Measurements from ENCODE around the gene PRR19. TPM values are rescaled to one million over a fixed set of nuclear protein-coding genes. Genes with fewer than 3 reads are reported as not detected.

Gene PRR19
- total RNA-seq, 1 experiment from 2014 or later: 0.93 TPM

DNA sequence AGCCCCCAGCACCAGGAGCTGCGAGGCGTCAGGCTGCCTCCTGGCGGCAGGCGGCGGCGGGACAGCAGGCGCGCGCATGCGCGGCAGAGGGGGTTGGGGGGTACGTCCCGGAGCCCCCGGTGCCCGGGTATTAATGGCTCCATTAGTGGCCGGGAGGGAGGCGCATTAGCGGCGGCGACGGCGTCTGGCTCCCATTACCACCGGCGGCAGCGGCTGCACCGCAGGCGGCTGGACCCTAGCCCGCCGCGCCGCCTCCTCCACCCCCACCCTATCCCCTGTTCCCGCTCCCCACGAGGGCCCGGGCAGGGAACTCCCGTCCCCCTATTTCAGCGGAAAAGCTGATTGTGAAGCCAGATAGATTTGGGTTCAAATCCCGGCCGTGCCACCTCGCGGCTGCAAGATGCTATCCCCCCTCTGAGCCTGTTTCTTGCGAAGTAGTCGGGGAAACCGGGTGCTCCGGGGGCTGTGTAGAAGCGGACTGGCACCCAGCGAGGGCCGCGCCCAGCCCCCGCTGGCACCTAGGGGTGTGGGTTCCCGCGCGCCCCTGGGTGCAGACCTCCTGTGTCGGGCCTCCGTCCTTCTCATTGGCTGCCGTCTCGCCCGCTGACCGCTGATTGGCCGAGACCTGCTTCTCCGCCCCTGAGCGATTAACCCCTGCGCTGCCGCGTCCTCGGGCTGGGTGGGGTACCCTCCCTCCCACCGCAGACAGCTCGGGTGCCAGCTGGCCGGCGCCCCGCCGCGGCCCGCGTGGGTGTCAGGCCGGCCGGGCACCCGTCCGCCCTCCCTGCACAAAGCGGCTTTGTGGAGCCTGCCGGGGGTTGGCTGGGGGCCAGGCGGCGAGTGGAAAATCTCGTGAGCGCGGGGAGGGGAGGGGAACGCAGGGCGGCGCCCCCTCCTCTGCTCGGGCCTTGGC lies 21.8 kb upstream of the PRR19 start:
- RAD21 ChIA-PET (ENCODE audit: low non-redundant PET in 1 of 2, low total read pairs in 2 of 2, uncharacterized antibody in 2 of 2, unreplicated experiment in 2 of 2): interaction anchor here (0.8 to 1.9 kb wide), 5 partner anchors 33 to 38 kb away, joined by 4 to 9 read pairs (median 6); partner anchors contain the start of gene GSK3A (in 1 of the 2)
- intact Hi-C loops (cut with micrococcal nuclease): loop anchor here (1.0 to 2.0 kb wide), 2 partner anchors 34 to 37 kb away; partner anchors contain the start of gene GSK3A
- H3K4me3 ChIP-seq (replicated peaks in 1 of 2; ENCODE audit: low read depth in 1 of 2, low read length in 2 of 2): peak overlapping the region; percentile 70 to 72
- no peaks in the 10 kb centered on the region for H3K9me2 ChIP-seq (ENCODE audit: insufficient read depth)
- H3K79me2 ChIP-seq (ENCODE audit: insufficient read depth, low read length): peaks cover 7% of the 10 kb centered on the region; the same call in 1 of the 2 replicates
- no peaks in the 10 kb centered on the region for H3K9me3 ChIP-seq (ENCODE audit: control insufficient read depth in 1 of 2, insufficient read depth in 1 of 2, low read depth in 1 of 2, low read length in 2 of 2)
- CTCF ChIA-PET: interaction anchor here (0.6 to 4.8 kb wide), 11 partner anchors 10 to 166 kb away, joined by 3 to 63 read pairs (median 5); partner anchors contain the start of genes GSK3A and PAFAH1B3
- H3K9ac ChIP-seq (ENCODE audit: low read length): peak overlapping the region; percentile 86
- no peaks in the 10 kb centered on the region for H3K27me3 ChIP-seq (ENCODE audit: insufficient read depth, low read length)
- ATAC-seq (peak; percentile 63), DNase-seq (ENCODE audit: low read depth, low spot score) (peak; percentile 77)
- no peak for TF ChIP-seq ATF3 (IDR thresholded peaks at IDR 0.05)
- TF ChIP-seq TCF7L2 (IDR thresholded peaks at IDR 0.05; ENCODE audit: borderline replicate concordance, extremely low read depth, insufficient read depth, insufficient read length): peak; percentile 40
- TF ChIP-seq, protein P1, sequence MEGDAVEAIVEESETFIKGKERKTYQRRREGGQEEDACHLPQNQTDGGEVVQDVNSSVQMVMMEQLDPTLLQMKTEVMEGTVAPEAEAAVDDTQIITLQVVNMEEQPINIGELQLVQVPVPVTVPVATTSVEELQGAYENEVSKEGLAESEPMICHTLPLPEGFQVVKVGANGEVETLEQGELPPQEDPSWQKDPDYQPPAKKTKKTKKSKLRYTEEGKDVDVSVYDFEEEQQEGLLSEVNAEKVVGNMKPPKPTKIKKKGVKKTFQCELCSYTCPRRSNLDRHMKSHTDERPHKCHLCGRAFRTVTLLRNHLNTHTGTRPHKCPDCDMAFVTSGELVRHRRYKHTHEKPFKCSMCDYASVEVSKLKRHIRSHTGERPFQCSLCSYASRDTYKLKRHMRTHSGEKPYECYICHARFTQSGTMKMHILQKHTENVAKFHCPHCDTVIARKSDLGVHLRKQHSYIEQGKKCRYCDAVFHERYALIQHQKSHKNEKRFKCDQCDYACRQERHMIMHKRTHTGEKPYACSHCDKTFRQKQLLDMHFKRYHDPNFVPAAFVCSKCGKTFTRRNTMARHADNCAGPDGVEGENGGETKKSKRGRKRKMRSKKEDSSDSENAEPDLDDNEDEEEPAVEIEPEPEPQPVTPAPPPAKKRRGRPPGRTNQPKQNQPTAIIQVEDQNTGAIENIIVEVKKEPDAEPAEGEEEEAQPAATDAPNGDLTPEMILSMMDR (IDR thresholded peaks at IDR 0.05 in 2 of 3, conservative IDR thresholded peaks at IDR 0.05 in 1 of 3; ENCODE audit: borderline replicate concordance in 1 of 3, insufficient read depth in 1 of 3, low read depth in 2 of 3, low read length in 2 of 3): peak in 2 of 3 experiments; percentile 84 to 92; a peak in 5 of 6 replicates
- TF ChIP-seq YY1 (IDR thresholded peaks at IDR 0.05; ENCODE audit: extremely low read depth, insufficient replicate concordance, low read depth, low read length): peak; percentile 2
- no peak for TF ChIP-seq FOSL1 (IDR thresholded peaks at IDR 0.05; ENCODE audit: low read depth)
- peak; percentile 35; the same call in 1 of the 2 replicates for TF ChIP-seq ZFX (IDR thresholded peaks at IDR 0.05)
- TF ChIP-seq ELF1 (IDR thresholded peaks at IDR 0.05; ENCODE audit: borderline replicate concordance, low read depth): no peak
- TF ChIP-seq POLR2AphosphoS5 (IDR thresholded peaks at IDR 0.05; ENCODE audit: low read depth, low read length): peak; percentile 82
- TF ChIP-seq EZH2 (IDR thresholded peaks at IDR 0.05): no peak
- no peak for TF ChIP-seq CBX3 (IDR thresholded peaks at IDR 0.05; ENCODE audit: low read depth)
- TF ChIP-seq EGR1 (IDR thresholded peaks at IDR 0.05; ENCODE audit: low read depth): peak; percentile 72
- TF ChIP-seq SIN3A (IDR thresholded peaks at IDR 0.05; ENCODE audit: low read depth): no peak; the same call in 1 of the 2 replicates
- peak; percentile 94 for TF ChIP-seq SP1 (IDR thresholded peaks at IDR 0.05; ENCODE audit: low read depth)
- TF ChIP-seq MAX (IDR thresholded peaks at IDR 0.05): no peak
- TF ChIP-seq EZH2phosphoT487 (IDR thresholded peaks at IDR 0.05; ENCODE audit: borderline replicate concordance): no peak
- peak; percentile 57 for TF ChIP-seq POLR2A (IDR thresholded peaks at IDR 0.05; ENCODE audit: borderline replicate concordance, extremely low read depth, insufficient read depth, insufficient read length)
- TF ChIP-seq CEBPB (IDR thresholded peaks at IDR 0.05; ENCODE audit: low read depth): no peak
- no peak; the same call in 1 of the 2 replicates for TF ChIP-seq RAD21 (IDR thresholded peaks at IDR 0.05; ENCODE audit: low read depth)
- TF ChIP-seq SRF (IDR thresholded peaks at IDR 0.05; ENCODE audit: low read depth): no peak
- no peak for TF ChIP-seq JUND (IDR thresholded peaks at IDR 0.05)
- TF ChIP-seq ZNF274 (IDR thresholded peaks at IDR 0.05; ENCODE audit: low read depth, low read length): no peak
- TF ChIP-seq ZBTB33 (IDR thresholded peaks at IDR 0.05; ENCODE audit: extremely low read depth, insufficient replicate concordance, low read length): no peak
- peak overlapping the region; percentile 94 for H3K27ac ChIP-seq (ENCODE audit: low read depth, low read length)
- POLR2A ChIA-PET: interaction anchor here (0.8 to 2.5 kb wide), 6 partner anchors 10 to 36 kb away, joined by 3 to 19 read pairs (median 4); partner anchors contain the start of genes CIC, PAFAH1B3 and PRR19
- H4K20me1 ChIP-seq (ENCODE audit: insufficient read depth): no peaks in the 10 kb centered on the region
- H2AFZ ChIP-seq (ENCODE audit: low read depth, low read length, poor library complexity, severe bottlenecking): no peak overlapping the region
- TSS peak; percentile 83 for BruUV-seq (replicated peaks)
- H3K4me1 ChIP-seq (ENCODE audit: control insufficient read depth in 1 of 2, insufficient read depth in 2 of 2, low read length in 2 of 2): peaks cover 46 to 66% of the 10 kb centered on the region in 2 experiments
- H3K36me3 ChIP-seq (ENCODE audit: control insufficient read depth in 1 of 2, insufficient read depth in 2 of 2, low read length in 2 of 2): peaks cover 0 to under 1% of the 10 kb centered on the region in 2 experiments; a peak in 1 of 4 replicates
- peak overlapping the region; percentile 97 for H3K4me2 ChIP-seq (ENCODE audit: low read length)

All from HCT116 (cell line).